PFSK-1 (cell line): ENCODE measurements around the gene OR56B4.

Experiments
- FOXP2 ChIP-seq: optimal IDR thresholded peaks from 2 replicates; pipeline ENCODE3; 2011; ENCODE audit warnings: borderline replicate concordance, control low read depth, inconsistent platforms; ENCODE audit not compliant: insufficient read depth; ENCODE audit errors: extremely low read length, extremely low read depth
- POLR2AphosphoS5 ChIP-seq: IDR thresholded peaks from 2 replicates; pipeline ENCODE4 v1.6.1; 2012; ENCODE audit warnings: low read depth, mild to moderate bottlenecking, control low read depth, low read length, moderate library complexity
- REST ChIP-seq, 2 experiments: IDR thresholded peaks; 2 replicates each; pipeline versions ENCODE4 v1.6.1 to v1.8.0; 2011 to 2012; ENCODE audit warnings: low read depth in 2 of 2, low read length in 2 of 2, control low read depth in 1 of 2, inconsistent platforms in 1 of 2, mild to moderate bottlenecking in 1 of 2, moderate library complexity in 1 of 2; ENCODE audit not compliant: insufficient read depth in 1 of 2
- SIN3A ChIP-seq: IDR thresholded peaks from 2 replicates; pipeline ENCODE4 v1.6.1; 2012; ENCODE audit warnings: mild to moderate bottlenecking, low read length, moderate library complexity, borderline replicate concordance; ENCODE audit not compliant: insufficient read depth
- TAF1 ChIP-seq: IDR thresholded peaks from 2 replicates; pipeline ENCODE4 v1.6.1; 2012; ENCODE audit warnings: low read length, control low read depth, borderline replicate concordance; ENCODE audit not compliant: insufficient read depth

GRCh38 chr11:6142936-6143335 is 35.5 kb downstream of the OR56B4 start:
- TF ChIP-seq FOXP2 (no peak), TAF1 (no peak), POLR2AphosphoS5 (no peak), REST (IDR thresholded peaks at IDR 0.05; ENCODE audit: insufficient read depth in 1 of 2, low read depth in 2 of 2, low read length in 2 of 2) (no peak), SIN3A (no peak)
